Right cardiac atrium (tissue), 5 donors: ENCODE measurements around the gene OSBPL8. TPM values are rescaled to one million over a fixed set of nuclear protein-coding genes. Genes with fewer than 3 reads are reported as not detected.
A peak's percentile ranks its signal among the peaks of the same experiment; 100 is the strongest.

Experiments used
- ATAC-seq, 2 donors: fragments of 200-7000 bp; cut with Tn5 transposase; one replicate each; pipeline versions ENCODE4 v1.8.0 to v1.9.1; 2020; ENCODE audit warnings: moderate library complexity in 2 of 2, mild to moderate bottlenecking in 1 of 2
- DNase-seq, 3 donors: peaks; one replicate each; pipeline ENCODE4 v3.0.0-alpha.2; 2020
- H3K27ac ChIP-seq: one replicate; pipeline ENCODE4 v1.5.1; 2013; ENCODE audit warnings: mild to moderate bottlenecking, low read length, control low read depth, moderate library complexity
- H3K27me3 ChIP-seq: one replicate; pipeline ENCODE4 v1.6.1; 2013; ENCODE audit not compliant: control insufficient read depth, insufficient read depth
- H3K4me1 ChIP-seq: one replicate; pipeline ENCODE4 v1.6.1; 2013; ENCODE audit warnings: low read length; ENCODE audit not compliant: control insufficient read depth, insufficient read depth
- H3K4me3 ChIP-seq: one replicate; pipeline ENCODE4 v1.5.1; 2013; ENCODE audit warnings: low read length, control low read depth
- H3K9me3 ChIP-seq: one replicate; pipeline ENCODE4 v1.6.1; 2013; ENCODE audit warnings: low read length; ENCODE audit not compliant: control insufficient read depth
- WGBS: extraction: QIAGEN DNeasy Blood & Tissue Kit; methylation state at CpG from one replicate; pipeline ENCODE4 v1.1.7; 2013; 5-methylcytosine and 5-hydroxymethylcytosine counted together
- intact Hi-C, 4 donors: fragments of 100-400 bp; cut with DNase I; formaldehyde crosslinking; loops; one replicate each; pipeline versions ENCODE4 v1.11.0 to v1.14.0; 2022 to 2023
- polyA plus RNA-seq: library from polyadenylated mRNA; stranded (reverse); fragments of 200-250 nt; gene quantifications from one replicate; pipeline ENCODE4 v1.2.3, GENCODE V29; 2013
- total RNA-seq, 4 donors: library from RNA; stranded (reverse); fragmentation: NEBNext Ultra II Directional; extraction: Animal tissue kit (Norgen Biotek cat#: 25700); gene quantifications; one replicate each; pipeline ENCODE4 v1.2.1, GENCODE V29; 2021
- donor health status: healthy with polysubstance abuse.
- donor health status: DM: no; HTN: yes; CAD: no.
- donor health status: DM: no; HTN: no; CAD: no.
- donor health status: DM: no; HTN: yes; CAD: no; lungs with severe emphysema.
- donor health status: DM: yes; HTN: yes; CAD: no.

Gene OSBPL8
- total and polyA plus RNA-seq, 5 donors: 5.5 to 33.1 (median 30.7) TPM

DNA sequence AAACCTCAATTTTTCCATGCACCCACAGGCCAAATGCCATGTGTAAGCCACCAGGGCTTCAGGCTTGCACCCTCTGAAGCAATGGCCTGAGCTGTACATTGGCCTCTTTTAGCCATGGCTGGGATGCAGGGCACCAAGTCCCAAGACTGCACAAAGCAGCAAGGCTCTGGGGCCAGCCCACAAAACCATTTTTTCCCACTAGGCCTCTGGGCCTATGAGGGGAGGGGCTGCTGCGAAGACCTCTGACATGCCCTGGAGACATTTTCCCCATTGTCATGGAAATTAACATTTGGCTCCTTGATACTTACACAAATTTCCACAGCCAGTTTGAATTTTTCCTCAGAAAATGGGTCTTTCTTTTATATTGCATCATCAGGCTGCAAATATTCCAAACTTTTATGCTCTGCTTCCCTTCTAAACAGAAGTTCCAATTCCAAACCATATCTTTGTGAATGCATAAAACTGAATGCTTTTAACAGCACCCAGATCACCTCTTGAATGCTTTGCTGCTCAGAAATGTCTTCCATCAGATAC, 14.3 kb upstream of the OSBPL8 start:
- no peaks in the 10 kb centered on the region for H3K4me1 ChIP-seq
- no peak overlapping the region for H3K27ac ChIP-seq
- DNase-seq (no peak), ATAC-seq (no peak)
- intact Hi-C loops: no loop called here
- 98% methylated on average over 1 of the region's 1 CpG for WGBS
- no peaks in the 10 kb centered on the region for H3K27me3 ChIP-seq
- no peak overlapping the region for H3K4me3 ChIP-seq
- no peaks in the 10 kb centered on the region for H3K9me3 ChIP-seq

DNA sequence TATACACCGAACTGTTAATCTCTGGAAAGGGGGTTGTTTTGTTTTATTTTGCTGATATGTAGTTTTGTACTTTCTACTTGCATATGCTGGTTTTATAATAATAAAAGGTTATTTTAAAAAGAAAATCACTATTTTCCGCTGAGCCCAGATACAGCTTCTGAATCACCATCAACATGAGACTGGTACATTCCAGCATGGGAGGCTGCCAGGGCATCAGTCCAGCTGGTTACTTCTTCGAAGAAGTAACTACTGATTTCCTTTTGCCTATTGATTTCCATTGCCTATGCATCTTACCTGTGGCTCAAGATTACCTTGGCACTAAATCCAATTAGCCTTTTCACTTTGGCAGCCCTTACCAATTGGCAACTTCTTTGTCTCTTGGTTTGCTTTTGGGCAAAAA, 11.7 kb upstream of the OSBPL8 start:
- no peaks in the 10 kb centered on the region for H3K27me3 ChIP-seq
- DNase-seq: no peak
- intact Hi-C loops: no loop called here
- WGBS: 84% methylated on average over 3 of the region's 3 CpGs
- H3K9me3 ChIP-seq: no peaks in the 10 kb centered on the region
- ATAC-seq: no peak
- H3K4me1 ChIP-seq: peaks cover 1% of the 10 kb centered on the region
- H3K27ac ChIP-seq: no peak overlapping the region
- no peak overlapping the region for H3K4me3 ChIP-seq

DNA sequence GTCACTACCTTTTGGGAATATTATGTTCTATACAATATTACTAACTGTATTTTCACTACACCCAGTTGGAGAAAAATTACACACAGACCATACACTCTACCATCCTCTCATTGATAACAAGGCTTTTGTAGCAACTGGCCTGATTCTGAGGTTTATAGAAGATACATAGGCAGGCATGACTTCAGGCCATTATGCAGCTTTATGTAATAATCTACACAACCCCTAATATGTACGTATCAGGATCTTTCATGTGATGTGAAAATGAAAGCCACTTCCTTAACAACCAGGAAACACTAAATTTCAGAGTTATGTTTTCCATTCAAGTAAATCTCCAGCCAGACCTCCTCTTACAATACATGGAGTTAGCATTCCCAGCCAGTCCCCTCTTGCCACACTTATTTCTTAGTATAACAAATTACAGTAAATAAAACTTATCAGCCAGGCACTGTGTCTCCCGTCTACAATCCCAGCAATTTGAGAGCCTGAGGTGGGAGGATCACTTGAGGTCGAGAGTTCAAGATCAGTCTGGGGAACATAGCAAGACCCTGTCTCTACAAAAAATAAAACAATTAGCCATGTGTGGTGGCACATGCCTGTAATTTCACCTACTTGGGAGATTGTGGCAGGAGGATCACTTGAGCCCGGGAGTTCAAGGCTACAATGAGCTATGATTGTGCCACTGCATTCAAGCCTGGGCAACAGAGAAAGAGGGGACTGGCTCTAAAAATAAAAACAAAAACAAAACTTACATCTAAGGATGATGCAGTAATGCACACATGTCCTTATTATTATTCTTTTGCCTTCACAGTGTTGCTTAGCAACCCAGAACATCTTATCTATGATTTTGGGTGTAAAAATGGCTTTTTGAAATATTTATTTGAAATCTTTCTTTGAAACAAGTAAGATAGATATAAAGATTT, 10.4 kb upstream of the OSBPL8 start:
- H3K27ac ChIP-seq: no peak overlapping the region
- no peak overlapping the region for H3K4me3 ChIP-seq
- ATAC-seq: no peak
- no peaks in the 10 kb centered on the region for H3K9me3 ChIP-seq
- H3K27me3 ChIP-seq: no peaks in the 10 kb centered on the region
- no peak for DNase-seq
- intact Hi-C loops: no loop called here
- WGBS: 53% methylated on average over 4 of the region's 4 CpGs
- H3K4me1 ChIP-seq: peaks cover 1% of the 10 kb centered on the region

DNA sequence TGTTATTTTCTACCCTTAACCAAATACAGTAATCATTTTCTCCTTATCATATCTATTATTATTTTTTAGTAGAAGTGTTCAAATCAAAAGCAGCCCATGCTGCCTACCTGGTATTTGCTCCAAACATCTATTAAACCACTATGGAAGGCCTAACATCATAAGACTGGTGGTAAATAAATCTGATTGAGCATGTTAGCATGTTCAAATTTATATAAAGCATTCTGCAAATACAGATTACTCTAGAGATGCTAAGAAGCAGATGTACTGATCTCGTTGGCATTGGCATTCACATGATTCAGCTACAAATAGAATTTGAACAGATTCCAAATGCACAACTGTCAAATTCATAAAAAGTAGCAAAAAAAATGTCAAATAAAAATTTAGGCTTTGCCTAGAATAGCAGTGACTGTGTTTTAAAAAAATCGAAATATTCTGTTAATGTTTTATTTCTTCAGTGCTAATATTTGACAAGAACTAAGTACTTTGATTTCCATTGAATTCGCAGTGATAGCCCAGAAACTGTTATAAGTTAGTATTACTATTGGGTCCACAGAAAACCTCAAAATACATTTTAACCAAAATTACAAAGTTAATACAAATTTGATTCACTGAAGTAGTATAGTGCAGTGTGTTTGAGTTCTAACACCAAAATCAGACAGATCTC, 9.4 kb upstream of the OSBPL8 start:
- WGBS: 71% methylated on average over 3 of the region's 3 CpGs
- H3K4me1 ChIP-seq: peaks cover 1% of the 10 kb centered on the region
- intact Hi-C loops: no loop called here
- H3K9me3 ChIP-seq: no peaks in the 10 kb centered on the region
- H3K4me3 ChIP-seq: no peak overlapping the region
- no peak overlapping the region for H3K27ac ChIP-seq
- DNase-seq: no peak
- no peak for ATAC-seq
- H3K27me3 ChIP-seq: no peaks in the 10 kb centered on the region

DNA sequence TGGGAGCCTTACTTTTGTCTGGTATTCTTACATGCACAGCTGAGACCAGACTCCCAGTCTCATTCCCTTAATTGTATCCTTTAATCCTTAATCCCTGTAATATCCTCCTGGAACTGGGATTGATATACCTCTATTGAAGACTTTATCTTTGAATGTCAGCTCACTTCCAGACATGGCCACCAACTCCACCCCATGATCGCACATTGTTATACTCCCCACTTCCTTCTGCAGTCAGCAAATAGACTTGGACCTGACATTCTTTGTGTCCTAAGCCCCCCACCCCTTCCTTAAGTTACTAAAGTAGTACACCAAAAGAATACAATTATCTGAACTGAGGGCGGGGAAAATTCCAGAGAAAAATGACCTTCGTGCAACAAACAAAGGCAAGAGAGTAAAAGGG, 8.6 kb upstream of the OSBPL8 start:
- Histone ChIP-seq H3K4me1 (peaks cover 1% of the 10 kb centered on the region), H3K27me3 (no peaks in the 10 kb centered on the region), H3K4me3 (no peak overlapping the region), H3K27ac (no peak overlapping the region), H3K9me3 (no peaks in the 10 kb centered on the region)
- WGBS: 65% methylated on average over 3 of the region's 3 CpGs
- intact Hi-C loops: no loop called here
- ATAC-seq (peak in 1 of 2 donors; percentile 75), DNase-seq (no peak)

DNA sequence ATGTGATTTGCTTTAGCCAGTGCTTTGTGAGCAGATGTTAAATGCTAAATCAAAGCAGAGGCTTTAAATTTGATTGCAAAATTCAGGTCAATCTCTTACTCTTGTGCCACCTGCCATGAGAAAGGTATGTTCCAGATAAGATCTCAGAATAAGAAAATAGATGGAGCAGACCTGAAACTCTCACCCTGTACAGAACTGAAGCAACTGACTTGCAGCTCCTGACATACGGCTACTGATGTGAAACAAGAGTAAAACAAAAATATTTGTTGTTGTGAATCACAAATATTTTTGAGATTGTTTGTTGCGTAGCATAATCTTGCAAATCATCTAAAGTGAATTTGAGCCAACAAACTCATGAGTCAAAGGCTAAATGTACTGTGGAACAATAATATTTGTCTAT, 3.5 kb upstream of the OSBPL8 start:
- DNase-seq (no peak), ATAC-seq (no peak)
- Histone ChIP-seq H3K27ac (no peak overlapping the region), H3K4me3 (no peak overlapping the region), H3K9me3 (no peaks in the 10 kb centered on the region), H3K4me1 (peaks cover 1% of the 10 kb centered on the region), H3K27me3 (no peaks in the 10 kb centered on the region)
- intact Hi-C loops: no loop called here
- 95% methylated on average over 2 of the region's 2 CpGs for WGBS

DNA sequence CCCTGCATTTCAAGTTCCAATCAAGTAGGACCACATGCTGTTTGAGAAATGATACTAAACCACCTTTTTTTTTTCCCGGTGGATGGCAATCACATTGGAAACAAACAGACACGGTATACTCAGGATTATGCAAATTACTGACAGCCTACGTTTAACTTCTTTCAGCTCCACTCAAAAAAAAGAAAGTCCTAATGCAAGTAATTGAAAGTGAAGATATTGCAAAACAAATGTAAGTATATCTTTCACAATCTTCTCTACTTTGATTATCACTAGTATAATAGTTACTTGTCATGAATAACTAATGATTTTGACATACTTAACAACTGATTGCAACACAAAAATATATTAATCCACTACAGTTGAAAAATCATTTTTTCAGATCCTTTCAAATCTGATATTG, 2.6 kb upstream of the OSBPL8 start:
- H3K9me3 ChIP-seq: no peaks in the 10 kb centered on the region
- intact Hi-C loops: no loop called here

DNA sequence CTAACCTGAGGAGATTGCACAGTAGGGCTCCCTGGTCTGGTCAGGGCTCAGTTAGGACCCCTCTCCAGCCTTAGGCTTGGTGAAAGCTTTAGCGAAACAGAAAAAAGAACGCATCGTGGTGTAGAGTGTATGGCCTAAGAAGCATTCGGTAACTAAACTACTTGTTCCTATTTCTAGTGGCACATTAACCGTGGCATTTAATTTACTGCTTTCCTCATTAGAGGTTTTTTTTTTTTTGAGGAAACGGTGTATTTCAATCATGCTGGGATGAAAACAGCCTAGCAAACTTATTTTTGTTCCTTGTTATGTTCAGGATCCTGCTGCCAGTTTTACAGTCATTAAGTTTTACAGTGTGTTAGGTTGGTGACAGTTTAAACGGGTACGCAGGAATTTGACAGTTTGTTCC, 518 bp upstream of the OSBPL8 start:
- 23% methylated on average over 8 of the region's 8 CpGs for WGBS
- ATAC-seq: no peak

More for the DNA sequence above, 2.6 kb upstream of the OSBPL8 start:
- Histone ChIP-seq H3K27me3 (no peaks in the 10 kb centered on the region), H3K27ac (no peak overlapping the region), H3K4me3 (no peak overlapping the region), H3K4me1 (peaks cover 2% of the 10 kb centered on the region)
- 59% methylated on average over 3 of the region's 3 CpGs for WGBS
- ATAC-seq (no peak), DNase-seq (no peak)

DNA sequence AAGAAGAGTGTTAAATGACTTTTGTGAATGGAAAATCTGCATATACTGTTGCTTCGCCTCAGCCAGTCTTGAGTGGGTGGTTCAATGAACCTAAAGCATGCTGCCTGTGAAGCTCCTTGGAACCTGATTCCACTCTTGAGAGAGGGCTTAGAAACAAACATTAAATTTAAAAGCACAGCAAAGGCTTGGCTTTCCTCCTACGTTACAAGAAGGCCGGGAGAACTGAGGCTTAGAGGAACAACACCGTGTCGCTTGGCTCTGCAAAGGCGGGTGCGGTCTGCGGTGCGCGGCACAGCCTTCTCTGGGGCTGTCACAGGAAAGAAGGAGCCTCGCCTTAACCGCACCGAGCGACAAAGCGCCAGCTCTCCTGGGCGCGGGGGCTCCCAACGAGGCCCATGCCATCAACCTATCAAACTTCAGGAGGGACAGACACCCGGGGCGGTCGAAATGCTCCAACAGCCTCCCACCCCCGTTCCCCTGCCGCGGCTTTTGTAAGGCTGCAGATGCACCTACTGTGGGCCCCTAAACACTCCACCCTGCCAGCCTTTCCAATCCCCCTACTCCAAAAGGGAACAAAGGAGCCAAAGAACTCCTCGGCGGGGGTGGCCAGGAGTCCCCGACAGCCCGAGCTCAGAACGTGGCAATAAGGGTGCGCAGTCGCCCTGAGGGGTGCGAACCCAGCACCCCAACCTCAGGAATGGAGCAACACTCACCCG, 729 bp downstream of the OSBPL8 start:
- DNase-seq (peak; percentile 44 to 82 (median 80)), ATAC-seq (peak; percentile 68 to 77)
- Histone ChIP-seq H3K27ac (peak overlapping the region; percentile 49), H3K4me3 (peak overlapping the region; percentile 57), H3K27me3 (no peaks in the 10 kb centered on the region), H3K4me1 (peaks cover 2% of the 10 kb centered on the region), H3K9me3 (no peaks in the 10 kb centered on the region)
- intact Hi-C loops: no loop called here
- under 1% methylated on average over 33 of the region's 33 CpGs for WGBS

More for the DNA sequence above, 518 bp upstream of the OSBPL8 start:
- Histone ChIP-seq H3K4me1 (peaks cover 2% of the 10 kb centered on the region), H3K27me3 (no peaks in the 10 kb centered on the region), H3K4me3 (peak overlapping the region; percentile 57), H3K9me3 (no peaks in the 10 kb centered on the region), H3K27ac (peak overlapping the region; percentile 97)
- no peak for DNase-seq
- intact Hi-C loops: no loop called here

DNA sequence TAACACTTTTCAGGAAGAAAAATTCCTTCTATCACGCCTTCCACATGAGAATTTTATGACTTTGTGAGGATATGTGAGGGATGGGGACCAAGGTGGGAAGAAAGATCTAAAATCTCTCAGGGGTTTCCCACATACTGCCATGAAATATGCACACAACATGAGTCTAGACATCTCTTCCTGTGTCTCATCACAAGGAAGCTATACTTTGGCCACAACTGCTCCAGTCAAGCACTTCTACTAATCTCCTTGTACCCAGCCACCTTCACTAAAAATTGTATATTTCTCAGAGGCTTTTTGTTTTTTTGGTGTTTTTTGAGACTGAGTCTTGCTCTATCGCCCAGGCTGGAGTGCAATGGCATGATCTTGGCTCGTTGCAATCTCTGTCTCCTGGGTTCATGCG, 3.2 kb downstream of the OSBPL8 start:
- H3K4me1 ChIP-seq: peaks cover 7% of the 10 kb centered on the region
- H3K27ac ChIP-seq: no peak overlapping the region
- intact Hi-C loops: no loop called here

DNA sequence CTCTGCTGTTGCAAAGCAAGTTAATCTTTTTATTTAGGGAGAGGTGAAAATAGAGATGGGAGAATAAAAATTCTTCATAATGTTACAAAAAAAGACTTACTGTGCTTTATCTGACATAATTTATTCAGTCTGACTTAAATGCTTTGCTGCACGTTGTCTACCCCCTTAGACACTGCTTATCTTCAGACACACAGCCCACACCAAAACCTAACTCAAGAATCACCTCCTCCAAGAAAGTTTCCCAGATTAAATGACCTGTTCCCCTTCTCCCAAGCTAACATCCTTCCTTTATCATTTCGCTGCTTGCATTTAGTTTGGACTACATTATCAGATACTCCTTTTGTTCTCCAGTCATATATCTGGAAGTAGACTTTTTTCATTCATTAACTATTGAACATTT, 3.8 kb downstream of the OSBPL8 start:
- no peaks in the 10 kb centered on the region for H3K9me3 ChIP-seq
- 84% methylated on average over 2 of the region's 2 CpGs for WGBS
- DNase-seq (no peak), ATAC-seq (no peak)
- H3K27me3 ChIP-seq: no peaks in the 10 kb centered on the region
- intact Hi-C loops: no loop called here
- H3K4me3 ChIP-seq: no peak overlapping the region
- peaks cover 8% of the 10 kb centered on the region for H3K4me1 ChIP-seq
- H3K27ac ChIP-seq: no peak overlapping the region

More for the DNA sequence above, 3.2 kb downstream of the OSBPL8 start:
- ATAC-seq (no peak), DNase-seq (no peak)
- no peak overlapping the region for H3K4me3 ChIP-seq
- H3K9me3 ChIP-seq: no peaks in the 10 kb centered on the region
- H3K27me3 ChIP-seq: no peaks in the 10 kb centered on the region
- WGBS: 97% methylated on average over 4 of the region's 4 CpGs
